Measurements from ENCODE around the gene HYDIN. TPM values are rescaled to one million over a fixed set of nuclear protein-coding genes. Genes with fewer than 3 reads are reported as not detected.
"Not testable (repeated sequence)": the region's sequence is repeated elsewhere in the genome, so short reads cannot be mapped to it uniquely, and the experiment has no call there.

HYDIN gene
- total and polyA plus RNA-seq, 9 of the 15 experiments (the other 6 are each of a cell fraction or from before 2014, with no cell fraction given) = 0.08 to 0.43 (median 0.14) TPM; not detected in 1

GRCh38 chr16:71151654-71152053 is 78.9 kb downstream of the HYDIN start:
- H3K36me3 ChIP-seq (ENCODE audit: control insufficient read depth, insufficient read depth, low read length); in situ Hi-C loops (cut with MboI); H3K4me2 ChIP-seq (ENCODE audit: insufficient read depth, low read length); FAIRE-seq; H3K27ac ChIP-seq (ENCODE audit: extremely low read depth, low read depth, low read length); H4K20me1 ChIP-seq (replicated peaks; ENCODE audit: control insufficient read depth, insufficient read depth, low read length); H3K27me3 ChIP-seq (ENCODE audit: control insufficient read depth in 2 of 2, insufficient read depth in 2 of 2, low read length in 2 of 2); H3K9me3 ChIP-seq (replicated peaks; ENCODE audit: control insufficient read depth, insufficient read depth, low read depth, low read length); H2AFZ ChIP-seq (ENCODE audit: low read depth, low read length); POLR2A ChIA-PET; CTCF ChIA-PET (ENCODE audit: low intra/inter-chr PET ratio); H3K9me1 ChIP-seq (ENCODE audit: control insufficient read depth, insufficient read depth, low read length); intact Hi-C loops (cut with micrococcal nuclease); H3K4me1 ChIP-seq (replicated peaks in 1 of 2; ENCODE audit: control insufficient read depth in 2 of 2, insufficient read depth in 2 of 2, low read length in 2 of 2); H3K9ac ChIP-seq (ENCODE audit: insufficient read depth in 1 of 2, low read depth in 2 of 2, low read length in 2 of 2); ATAC-seq; H3K79me2 ChIP-seq (ENCODE audit: control insufficient read depth, insufficient read depth, low read length); H3K4me3 ChIP-seq; BruUV-seq (replicated peaks); DNase-seq (ENCODE audit: extremely low read depth in 1 of 4, low spot score in 3 of 4): not testable (repeated sequence)
- no CpG with 5 or more reads among the region's 2 CpGs for WGBS (ENCODE audit: insufficient coverage, low coverage, missing lambda C conversion rate)

GRCh38 chr16:71143246-71143645 is 87.3 kb downstream of the HYDIN start:
- FAIRE-seq; in situ Hi-C loops (cut with MboI); H3K4me1 ChIP-seq (replicated peaks in 1 of 2; ENCODE audit: control insufficient read depth in 2 of 2, insufficient read depth in 2 of 2, low read length in 2 of 2); ATAC-seq; H3K4me3 ChIP-seq; H3K79me2 ChIP-seq (ENCODE audit: control insufficient read depth, insufficient read depth, low read length); H2AFZ ChIP-seq (ENCODE audit: low read depth, low read length); H3K4me2 ChIP-seq (ENCODE audit: insufficient read depth, low read length); BruUV-seq (replicated peaks); H3K27ac ChIP-seq (ENCODE audit: extremely low read depth, low read depth, low read length); CTCF ChIA-PET (ENCODE audit: low intra/inter-chr PET ratio); POLR2A ChIA-PET; DNase-seq (ENCODE audit: extremely low read depth in 1 of 4, low spot score in 3 of 4); H3K9me1 ChIP-seq (ENCODE audit: control insufficient read depth, insufficient read depth, low read length); H3K27me3 ChIP-seq (ENCODE audit: control insufficient read depth in 2 of 2, insufficient read depth in 2 of 2, low read length in 2 of 2); H3K9me3 ChIP-seq (replicated peaks; ENCODE audit: control insufficient read depth, insufficient read depth, low read depth, low read length); H3K9ac ChIP-seq (ENCODE audit: insufficient read depth in 1 of 2, low read depth in 2 of 2, low read length in 2 of 2); H4K20me1 ChIP-seq (replicated peaks; ENCODE audit: control insufficient read depth, insufficient read depth, low read length); intact Hi-C loops (cut with micrococcal nuclease); H3K36me3 ChIP-seq (ENCODE audit: control insufficient read depth, insufficient read depth, low read length): not testable (repeated sequence)
- WGBS (ENCODE audit: insufficient coverage, low coverage, missing lambda C conversion rate) = no CpG with 5 or more reads among the region's 2 CpGs

- H4K20me1 ChIP-seq (replicated peaks; ENCODE audit: control insufficient read depth, insufficient read depth, low read length); H3K27ac ChIP-seq (ENCODE audit: extremely low read depth, low read depth, low read length); H3K4me3 ChIP-seq; H3K4me2 ChIP-seq (ENCODE audit: insufficient read depth, low read length); POLR2A ChIA-PET; H2AFZ ChIP-seq (ENCODE audit: low read depth, low read length); DNase-seq (ENCODE audit: extremely low read depth in 1 of 4, low spot score in 3 of 4); H3K4me1 ChIP-seq (replicated peaks in 1 of 2; ENCODE audit: control insufficient read depth in 2 of 2, insufficient read depth in 2 of 2, low read length in 2 of 2); H3K79me2 ChIP-seq (ENCODE audit: control insufficient read depth, insufficient read depth, low read length); H3K36me3 ChIP-seq (ENCODE audit: control insufficient read depth, insufficient read depth, low read length); CTCF ChIA-PET (ENCODE audit: low intra/inter-chr PET ratio); FAIRE-seq; intact Hi-C loops (cut with micrococcal nuclease); H3K9me1 ChIP-seq (ENCODE audit: control insufficient read depth, insufficient read depth, low read length); ATAC-seq; H3K27me3 ChIP-seq (ENCODE audit: control insufficient read depth in 2 of 2, insufficient read depth in 2 of 2, low read length in 2 of 2); BruUV-seq (replicated peaks); in situ Hi-C loops (cut with MboI); H3K9me3 ChIP-seq (replicated peaks; ENCODE audit: control insufficient read depth, insufficient read depth, low read depth, low read length); H3K9ac ChIP-seq (ENCODE audit: insufficient read depth in 1 of 2, low read depth in 2 of 2, low read length in 2 of 2): not testable (repeated sequence)
- WGBS (ENCODE audit: insufficient coverage, low coverage, missing lambda C conversion rate) = 0% methylated on average over 1 of the region's 3 CpGs
Measured at GRCh38 chr16:71110565-71110964, 120.0 kb downstream of the HYDIN start.

GRCh38 chr16:71109656-71110208 is 120.8 kb downstream of the HYDIN start:
- in situ Hi-C loops (cut with MboI); BruUV-seq (replicated peaks): not testable (repeated sequence)

More at GRCh38 chr16:71109656-71110208, 120.8 kb downstream of the HYDIN start:
- H3K27ac ChIP-seq (ENCODE audit: extremely low read depth, low read depth, low read length); ATAC-seq; intact Hi-C loops (cut with micrococcal nuclease); DNase-seq (ENCODE audit: extremely low read depth in 1 of 4, low spot score in 3 of 4); CTCF ChIA-PET (ENCODE audit: low intra/inter-chr PET ratio); H3K27me3 ChIP-seq (ENCODE audit: control insufficient read depth in 2 of 2, insufficient read depth in 2 of 2, low read length in 2 of 2); H3K4me3 ChIP-seq; H3K4me1 ChIP-seq (replicated peaks in 1 of 2; ENCODE audit: control insufficient read depth in 2 of 2, insufficient read depth in 2 of 2, low read length in 2 of 2); FAIRE-seq; H3K9ac ChIP-seq (ENCODE audit: insufficient read depth in 1 of 2, low read depth in 2 of 2, low read length in 2 of 2); H3K4me2 ChIP-seq (ENCODE audit: insufficient read depth, low read length); H3K79me2 ChIP-seq (ENCODE audit: control insufficient read depth, insufficient read depth, low read length); H3K9me1 ChIP-seq (ENCODE audit: control insufficient read depth, insufficient read depth, low read length); H2AFZ ChIP-seq (ENCODE audit: low read depth, low read length); H4K20me1 ChIP-seq (replicated peaks; ENCODE audit: control insufficient read depth, insufficient read depth, low read length); H3K9me3 ChIP-seq (replicated peaks; ENCODE audit: control insufficient read depth, insufficient read depth, low read depth, low read length); POLR2A ChIA-PET; H3K36me3 ChIP-seq (ENCODE audit: control insufficient read depth, insufficient read depth, low read length): not testable (repeated sequence)
- WGBS (ENCODE audit: insufficient coverage, low coverage, missing lambda C conversion rate) = 0% methylated on average over 1 of the region's 3 CpGs
